ENCODE results near the gene TTC1.

The TTC1 gene

GRCh38 chr5:160044391-160044804 is 35.5 kb downstream of the TTC1 start:
- no peak overlapping the region for H3K4me3 ChIP-seq (ENCODE audit: low read depth, low read length)
- TF ChIP-seq, protein P1, sequence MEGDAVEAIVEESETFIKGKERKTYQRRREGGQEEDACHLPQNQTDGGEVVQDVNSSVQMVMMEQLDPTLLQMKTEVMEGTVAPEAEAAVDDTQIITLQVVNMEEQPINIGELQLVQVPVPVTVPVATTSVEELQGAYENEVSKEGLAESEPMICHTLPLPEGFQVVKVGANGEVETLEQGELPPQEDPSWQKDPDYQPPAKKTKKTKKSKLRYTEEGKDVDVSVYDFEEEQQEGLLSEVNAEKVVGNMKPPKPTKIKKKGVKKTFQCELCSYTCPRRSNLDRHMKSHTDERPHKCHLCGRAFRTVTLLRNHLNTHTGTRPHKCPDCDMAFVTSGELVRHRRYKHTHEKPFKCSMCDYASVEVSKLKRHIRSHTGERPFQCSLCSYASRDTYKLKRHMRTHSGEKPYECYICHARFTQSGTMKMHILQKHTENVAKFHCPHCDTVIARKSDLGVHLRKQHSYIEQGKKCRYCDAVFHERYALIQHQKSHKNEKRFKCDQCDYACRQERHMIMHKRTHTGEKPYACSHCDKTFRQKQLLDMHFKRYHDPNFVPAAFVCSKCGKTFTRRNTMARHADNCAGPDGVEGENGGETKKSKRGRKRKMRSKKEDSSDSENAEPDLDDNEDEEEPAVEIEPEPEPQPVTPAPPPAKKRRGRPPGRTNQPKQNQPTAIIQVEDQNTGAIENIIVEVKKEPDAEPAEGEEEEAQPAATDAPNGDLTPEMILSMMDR (IDR thresholded peaks at IDR 0.05; ENCODE audit: borderline replicate concordance, insufficient read depth, low read depth, low read length): no peak

DNA sequence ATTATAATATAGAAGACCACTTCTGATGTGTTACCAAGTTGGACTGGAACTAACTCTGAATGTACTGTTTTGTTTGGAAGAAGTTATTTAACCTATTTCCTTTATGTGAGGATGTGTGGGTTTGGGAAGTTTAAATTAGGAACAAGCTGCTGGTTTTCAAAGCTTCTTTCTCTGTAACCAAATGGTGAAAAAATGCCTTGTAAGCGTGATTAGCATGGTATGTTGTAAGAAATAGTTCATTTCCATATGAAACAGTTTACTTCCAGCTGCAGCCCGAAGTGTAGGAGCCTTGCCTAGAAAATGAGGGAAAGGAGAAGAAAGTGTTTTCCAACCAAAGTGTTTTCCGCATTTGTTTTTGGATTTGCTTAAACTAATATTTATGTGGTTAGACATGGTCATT is 36.0 kb downstream of the TTC1 start:
- no peak overlapping the region for H3K4me3 ChIP-seq (ENCODE audit: low read depth, low read length)
- TF ChIP-seq, protein P1 (IDR thresholded peaks at IDR 0.05; ENCODE audit: borderline replicate concordance, insufficient read depth, low read depth, low read length): no peak

GRCh38 chr5:160047423-160047822 is 38.5 kb downstream of the TTC1 start:
- TF ChIP-seq, protein P1 (IDR thresholded peaks at IDR 0.05; ENCODE audit: borderline replicate concordance, insufficient read depth, low read depth, low read length): no peak
- H3K4me3 ChIP-seq (ENCODE audit: low read depth, low read length): no peak overlapping the region

GRCh38 chr5:160048131-160048530 is 39.2 kb downstream of the TTC1 start:
- TF ChIP-seq, protein P1 (IDR thresholded peaks at IDR 0.05; ENCODE audit: borderline replicate concordance, insufficient read depth, low read depth, low read length): no peak

GRCh38 chr5:160049099-160049498 is 40.2 kb downstream of the TTC1 start:
- H3K4me3 ChIP-seq (ENCODE audit: low read depth, low read length): no peak overlapping the region

More at GRCh38 chr5:160048131-160048530, 39.2 kb downstream of the TTC1 start:
- H3K4me3 ChIP-seq (ENCODE audit: low read depth, low read length): no peak overlapping the region

GRCh38 chr5:160054047-160054446 is 45.1 kb downstream of the TTC1 start:
- no peak overlapping the region for H3K4me3 ChIP-seq (ENCODE audit: low read depth, low read length)
- TF ChIP-seq, protein P1 (IDR thresholded peaks at IDR 0.05; ENCODE audit: borderline replicate concordance, insufficient read depth, low read depth, low read length): no peak

More at GRCh38 chr5:160049099-160049498, 40.2 kb downstream of the TTC1 start:
- TF ChIP-seq, protein P1 (IDR thresholded peaks at IDR 0.05; ENCODE audit: borderline replicate concordance, insufficient read depth, low read depth, low read length): no peak

DNA sequence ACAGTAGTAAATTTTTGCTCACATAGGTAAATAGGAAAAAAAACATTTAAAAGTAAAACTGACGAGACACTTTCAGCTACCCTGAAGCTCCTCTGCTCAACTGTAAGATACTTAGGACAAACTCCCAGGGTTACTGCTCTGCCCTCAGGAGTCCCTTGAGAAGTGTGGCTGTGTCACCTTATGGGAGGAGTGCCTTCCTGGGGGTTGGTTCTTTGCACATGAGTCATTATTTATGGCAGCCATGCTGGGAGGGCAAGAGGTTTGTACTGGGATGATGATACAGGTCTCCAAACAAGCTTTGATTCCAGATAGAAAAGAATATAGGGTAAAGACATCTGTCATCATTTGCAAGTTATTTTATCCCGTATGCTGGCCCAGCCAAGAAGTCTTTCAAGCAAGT is 45.9 kb downstream of the TTC1 start:
- TF ChIP-seq, protein P1 (IDR thresholded peaks at IDR 0.05; ENCODE audit: borderline replicate concordance, insufficient read depth, low read depth, low read length): no peak
- H3K4me3 ChIP-seq (ENCODE audit: low read depth, low read length): no peak overlapping the region
